ENCODE data around the gene UBL7. TPM values are rescaled to one million over a fixed set of nuclear protein-coding genes. Genes with fewer than 3 reads are reported as not detected.
"Not testable (repeated sequence)": the region's sequence is repeated elsewhere in the genome, so short reads cannot be mapped to it uniquely, and the experiment has no call there.

UBL7 gene
- total RNA-seq, 3 donors from 2014 or later, result 53.4 to 60.1 (median 59.2) TPM

DNA sequence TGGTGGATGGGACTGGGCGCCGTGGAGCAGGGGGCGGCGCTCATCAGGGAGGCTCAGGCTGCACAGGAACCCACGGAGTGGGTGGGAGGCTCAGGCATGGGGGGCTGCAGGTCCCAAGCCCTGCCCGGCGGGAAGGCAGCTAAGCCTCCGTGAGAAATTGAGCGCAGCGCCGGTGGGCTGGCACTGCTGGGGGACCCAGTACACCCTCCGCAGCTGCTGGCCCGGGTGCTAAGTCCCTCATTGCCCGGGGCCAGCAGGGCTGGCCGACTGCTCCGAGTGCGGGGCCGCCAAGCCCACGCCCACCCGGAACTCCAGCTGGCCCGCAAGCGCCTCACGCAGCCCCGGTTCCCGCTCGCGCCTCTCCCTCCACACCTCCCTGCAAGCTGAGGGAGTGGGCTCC, 19.4 kb upstream of the UBL7 start:
- H3K36me3 Mint-ChIP-seq (ENCODE audit: insufficient read depth), result peaks cover 19% of the 10 kb centered on the region
- H3K9me3 Mint-ChIP-seq; H3K27me3 Mint-ChIP-seq (ENCODE audit: low read depth); H3K4me1 Mint-ChIP-seq (ENCODE audit: low read depth); ATAC-seq; DNase-seq; H3K4me3 Mint-ChIP-seq: not testable (repeated sequence)

DNA sequence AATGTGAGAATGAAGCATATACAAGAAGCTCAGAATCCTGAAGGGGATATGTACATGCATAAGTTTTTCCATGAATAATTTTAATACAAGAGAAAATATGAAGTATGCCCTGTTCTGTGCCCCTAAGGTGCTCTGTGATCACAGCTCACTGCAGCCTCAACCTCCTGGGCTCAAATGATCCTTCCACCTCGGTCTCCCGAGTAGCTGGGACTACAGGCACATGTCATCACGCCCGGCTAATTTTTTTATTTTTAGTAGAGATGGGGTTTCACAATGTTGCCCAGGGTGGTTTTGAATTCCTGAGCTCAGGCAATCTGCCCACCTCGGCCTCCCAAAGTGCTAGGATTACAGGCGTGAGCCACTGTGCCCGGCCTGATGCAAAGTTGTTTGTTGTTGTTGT, 10.7 kb upstream of the UBL7 start:
- not testable (repeated sequence) for DNase-seq; H3K9me3 Mint-ChIP-seq; H3K4me1 Mint-ChIP-seq (ENCODE audit: low read depth); H3K4me3 Mint-ChIP-seq; ATAC-seq; H3K27me3 Mint-ChIP-seq (ENCODE audit: low read depth)
- peaks cover 18% of the 10 kb centered on the region for H3K36me3 Mint-ChIP-seq (ENCODE audit: insufficient read depth)

DNA sequence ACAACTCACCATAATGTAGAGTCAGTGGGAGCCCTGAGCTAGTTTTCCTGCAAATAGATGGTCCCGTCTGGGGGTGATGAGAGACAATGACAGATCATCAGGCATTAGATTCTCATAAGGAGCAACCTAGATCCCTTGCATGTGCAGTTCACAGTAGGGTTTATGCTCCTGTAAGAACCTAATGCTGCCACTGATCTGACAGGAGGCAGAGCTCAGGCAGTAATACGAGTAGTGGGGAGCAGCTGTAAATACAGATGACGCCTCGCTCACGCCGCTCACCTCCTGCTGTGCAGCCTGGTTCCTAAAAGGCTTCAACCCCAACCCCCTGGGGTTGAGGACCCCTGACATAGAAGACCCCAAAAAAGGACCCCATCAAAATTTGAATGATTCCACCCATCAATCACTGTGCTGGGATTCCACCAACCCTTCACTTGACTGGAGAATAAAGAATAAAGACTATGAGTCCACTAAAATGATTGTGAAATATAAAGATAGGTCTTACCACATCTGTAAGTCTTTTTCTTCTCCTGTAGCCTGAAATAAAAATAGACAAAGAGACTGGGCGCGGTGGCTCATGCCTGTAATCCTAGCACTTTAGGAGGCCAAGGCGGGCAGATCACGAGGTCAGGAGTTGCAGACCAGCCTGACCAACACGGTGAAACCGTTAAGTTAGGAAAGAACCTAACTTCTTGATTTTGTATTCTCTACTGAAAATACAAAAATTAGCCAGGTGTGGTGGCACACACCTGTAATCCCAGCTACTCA, 9.9 kb upstream of the UBL7 start:
- no peak for DNase-seq
- Mint-ChIP-seq H3K4me1 (ENCODE audit: low read depth) (no peaks in the 10 kb centered on the region), H3K36me3 (ENCODE audit: insufficient read depth) (peaks cover 20% of the 10 kb centered on the region), H3K4me3 (no peak overlapping the region), H3K27me3 (ENCODE audit: low read depth) (no peaks in the 10 kb centered on the region), H3K9me3 (no peaks in the 10 kb centered on the region)
- ATAC-seq, result no peak

DNA sequence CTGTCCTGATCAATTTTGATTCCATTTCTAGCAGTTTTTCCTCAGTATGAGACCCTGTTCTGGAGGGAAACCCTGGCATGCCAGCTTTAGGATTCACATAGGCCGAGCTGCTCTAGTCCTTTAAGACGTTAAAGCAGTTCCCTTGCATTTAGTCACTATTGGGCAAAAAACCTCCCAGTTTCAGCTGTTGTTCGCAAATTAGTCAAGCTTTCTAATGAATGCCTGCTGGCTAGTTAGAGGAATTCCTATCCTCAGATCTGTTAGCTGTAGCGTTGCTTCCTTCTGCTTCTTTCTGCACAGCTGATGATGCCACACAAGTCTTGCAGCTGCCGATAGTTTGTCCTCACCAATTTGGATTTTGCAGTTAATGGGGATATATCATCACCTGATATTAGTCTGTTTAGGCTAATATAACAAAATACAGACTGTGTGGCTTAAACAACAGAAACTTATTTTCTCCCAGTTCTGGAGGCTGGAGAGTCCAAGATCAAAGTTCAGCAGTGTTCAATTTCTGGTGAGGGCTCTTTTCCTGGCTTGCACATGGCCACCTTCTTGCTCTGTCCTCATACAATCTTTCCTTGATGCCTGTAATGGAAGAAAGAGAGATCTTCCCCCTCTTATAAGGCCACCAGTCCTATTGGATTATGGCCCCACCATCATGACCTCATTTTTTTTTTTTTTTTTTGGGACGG, 7.5 kb upstream of the UBL7 start:
- Mint-ChIP-seq H3K36me3 (ENCODE audit: insufficient read depth) (peaks cover 17% of the 10 kb centered on the region), H3K4me3 (no peak overlapping the region), H3K9me3 (no peaks in the 10 kb centered on the region), H3K4me1 (ENCODE audit: low read depth) (peaks cover 8% of the 10 kb centered on the region), H3K27me3 (ENCODE audit: low read depth) (no peaks in the 10 kb centered on the region)
- DNase-seq, result no peak
- no peak for ATAC-seq

DNA sequence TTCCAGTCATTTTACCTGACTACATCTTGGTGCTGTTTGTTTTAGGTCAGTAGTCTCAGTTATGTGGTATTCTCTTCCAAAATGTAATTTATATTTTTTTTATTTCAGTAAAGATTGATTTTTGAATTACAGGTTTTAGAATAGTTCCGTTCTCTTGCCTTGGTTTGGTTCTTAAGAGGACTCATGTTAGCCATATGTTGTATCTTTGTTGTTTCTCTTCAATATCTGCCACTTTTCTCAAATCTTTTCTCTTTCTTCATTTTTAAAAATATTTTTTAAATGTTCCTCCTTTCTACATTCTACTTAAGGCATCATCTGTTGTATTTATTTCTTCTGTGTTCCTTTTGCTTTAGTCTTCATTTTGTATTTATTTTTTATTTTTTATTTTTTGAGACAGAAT, 5.6 kb upstream of the UBL7 start:
- H3K27me3 Mint-ChIP-seq (ENCODE audit: low read depth), result no peaks in the 10 kb centered on the region

DNA sequence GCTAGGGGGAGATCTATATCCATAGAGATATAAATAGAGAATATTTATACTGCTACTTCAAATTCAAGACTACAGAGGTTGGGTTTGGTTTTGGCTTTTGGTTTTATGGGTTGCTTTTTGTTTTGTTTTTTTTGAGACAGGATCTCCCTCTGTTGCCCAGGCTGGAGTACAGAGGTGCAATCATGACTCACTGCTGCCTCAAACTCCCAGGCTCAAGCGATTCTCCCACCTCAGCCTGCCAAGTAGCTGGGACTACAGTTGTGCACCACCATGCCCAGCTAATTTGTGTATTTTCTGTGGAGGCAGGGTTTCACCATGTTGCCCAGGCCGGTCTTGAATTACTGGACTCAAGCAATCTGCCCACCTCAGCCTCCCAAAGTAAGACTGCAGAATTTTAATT, 3.9 kb upstream of the UBL7 start:
- DNase-seq, result no peak
- Mint-ChIP-seq H3K36me3 (ENCODE audit: insufficient read depth) (peaks cover 12% of the 10 kb centered on the region), H3K4me3 (no peak overlapping the region), H3K27me3 (ENCODE audit: low read depth) (no peaks in the 10 kb centered on the region), H3K4me1 (ENCODE audit: low read depth) (peaks cover 30% of the 10 kb centered on the region), H3K9me3 (no peaks in the 10 kb centered on the region)
- ATAC-seq, result no peak

More for the DNA sequence above, 5.6 kb upstream of the UBL7 start:
- Mint-ChIP-seq H3K36me3 (ENCODE audit: insufficient read depth) (peaks cover 17% of the 10 kb centered on the region), H3K4me1 (ENCODE audit: low read depth) (peaks cover 22% of the 10 kb centered on the region), H3K9me3 (no peaks in the 10 kb centered on the region), H3K4me3 (no peak overlapping the region)
- ATAC-seq (no peak), DNase-seq (no peak)

DNA sequence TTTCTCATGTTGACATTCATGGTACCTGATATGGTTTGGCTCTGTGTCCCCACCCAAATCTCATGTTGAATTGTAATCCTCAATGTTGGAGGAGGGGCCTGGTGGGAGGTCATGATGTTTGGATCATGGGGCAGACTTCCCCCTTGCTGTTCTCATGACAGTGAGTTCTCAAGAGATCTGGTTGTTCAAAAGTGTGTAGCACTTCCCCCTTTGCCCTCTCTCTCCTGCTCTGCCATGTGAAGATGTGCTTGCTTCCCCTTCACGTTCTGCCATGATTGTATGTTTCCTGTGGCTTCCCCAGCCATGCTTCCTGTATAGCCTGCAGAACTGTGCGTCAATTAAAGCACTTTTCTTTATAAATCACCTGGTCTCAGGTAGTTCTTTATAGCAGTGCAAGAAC, 3.3 kb upstream of the UBL7 start:
- Mint-ChIP-seq H3K4me3 (no peak overlapping the region), H3K4me1 (ENCODE audit: low read depth) (peaks cover 30% of the 10 kb centered on the region), H3K36me3 (ENCODE audit: insufficient read depth) (peaks cover 12% of the 10 kb centered on the region), H3K27me3 (ENCODE audit: low read depth) (no peaks in the 10 kb centered on the region), H3K9me3 (no peaks in the 10 kb centered on the region)
- no peak for DNase-seq
- no peak for ATAC-seq

DNA sequence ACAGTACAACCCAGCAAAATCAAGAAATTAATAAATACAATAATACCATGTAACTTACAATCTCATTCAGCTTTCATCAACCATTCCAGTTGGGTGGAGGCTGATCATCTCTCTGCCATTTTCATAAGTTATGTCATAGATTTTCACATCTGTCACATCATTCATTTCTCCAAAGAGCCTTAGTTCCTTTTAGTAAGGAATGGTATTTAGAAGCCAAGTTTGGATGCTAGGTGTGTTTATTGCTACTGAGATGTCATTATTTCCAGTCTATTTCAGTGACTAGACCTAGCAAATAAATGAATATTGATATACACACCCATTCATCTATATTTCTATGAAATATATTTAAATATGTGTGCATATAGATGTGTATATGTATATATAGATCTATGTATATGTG, 2.7 kb upstream of the UBL7 start:
- DNase-seq (no peak), ATAC-seq (no peak)
- no peak overlapping the region for H3K4me3 Mint-ChIP-seq
- H3K27me3 Mint-ChIP-seq (ENCODE audit: low read depth), result no peaks in the 10 kb centered on the region
- H3K4me1 Mint-ChIP-seq (ENCODE audit: low read depth), result peaks cover 35% of the 10 kb centered on the region
- peaks cover 14% of the 10 kb centered on the region for H3K36me3 Mint-ChIP-seq (ENCODE audit: insufficient read depth)
- no peaks in the 10 kb centered on the region for H3K9me3 Mint-ChIP-seq

DNA sequence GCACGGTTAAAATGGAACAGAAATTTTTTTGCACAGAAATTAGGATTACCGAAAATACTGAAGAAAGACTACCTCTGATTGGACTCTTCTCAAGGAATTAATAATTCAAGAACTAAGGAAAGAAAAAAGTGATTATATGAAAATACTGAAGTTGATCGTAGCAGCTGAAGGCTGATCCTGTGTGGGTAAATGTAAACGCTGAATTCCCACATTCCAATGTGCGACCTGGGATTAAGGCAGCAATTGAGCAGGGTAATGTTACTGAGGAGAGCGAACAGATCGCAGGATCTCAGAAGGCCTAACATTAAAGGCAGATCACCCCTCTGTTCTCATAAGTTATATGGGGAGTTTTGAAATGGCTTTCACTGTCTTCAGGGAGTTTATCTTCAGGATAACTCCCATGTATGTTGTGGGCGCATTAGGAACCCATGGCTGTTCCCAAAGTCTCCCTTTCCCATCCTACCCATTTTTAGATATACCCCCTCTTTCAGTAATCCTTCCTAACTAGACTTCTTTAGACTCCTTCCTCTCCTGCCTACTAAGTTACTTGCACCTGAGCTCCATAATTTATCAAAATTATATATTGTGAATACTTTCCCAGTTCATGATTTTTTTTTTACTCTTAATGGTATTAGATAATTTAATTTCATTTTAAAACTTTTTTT, 1.0 kb upstream of the UBL7 start:
- DNase-seq (no peak), ATAC-seq (no peak)
- Mint-ChIP-seq H3K36me3 (ENCODE audit: insufficient read depth) (peaks cover 14% of the 10 kb centered on the region), H3K27me3 (ENCODE audit: low read depth) (no peaks in the 10 kb centered on the region), H3K4me1 (ENCODE audit: low read depth) (peaks cover 35% of the 10 kb centered on the region), H3K4me3 (peak overlapping the region; percentile 98), H3K9me3 (no peaks in the 10 kb centered on the region)

DNA sequence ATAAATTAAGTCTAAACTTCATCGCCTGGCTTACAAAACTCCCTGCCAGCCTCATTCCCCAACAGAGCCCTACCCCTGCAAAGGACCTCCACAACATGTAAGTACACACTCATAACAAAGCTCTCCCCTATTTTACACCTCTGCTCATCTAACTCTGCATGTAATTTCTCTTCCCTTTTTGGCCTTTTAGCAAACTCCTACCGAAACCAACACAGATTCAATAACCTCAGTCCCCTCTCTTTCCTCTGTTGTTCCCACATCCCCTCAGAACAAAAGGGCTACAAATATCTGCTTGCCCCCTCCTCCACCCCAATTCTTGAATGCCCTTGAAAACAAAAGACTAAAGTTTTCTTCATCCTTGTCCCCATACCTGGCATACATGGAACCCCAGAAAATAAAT, 662 bp downstream of the UBL7 start:
- Mint-ChIP-seq H3K36me3 (ENCODE audit: insufficient read depth) (peaks cover 15% of the 10 kb centered on the region), H3K27me3 (ENCODE audit: low read depth) (no peaks in the 10 kb centered on the region), H3K4me1 (ENCODE audit: low read depth) (peaks cover 35% of the 10 kb centered on the region), H3K4me3 (peak overlapping the region; percentile 98), H3K9me3 (no peaks in the 10 kb centered on the region)
- ATAC-seq, result no peak
- no peak for DNase-seq

DNA sequence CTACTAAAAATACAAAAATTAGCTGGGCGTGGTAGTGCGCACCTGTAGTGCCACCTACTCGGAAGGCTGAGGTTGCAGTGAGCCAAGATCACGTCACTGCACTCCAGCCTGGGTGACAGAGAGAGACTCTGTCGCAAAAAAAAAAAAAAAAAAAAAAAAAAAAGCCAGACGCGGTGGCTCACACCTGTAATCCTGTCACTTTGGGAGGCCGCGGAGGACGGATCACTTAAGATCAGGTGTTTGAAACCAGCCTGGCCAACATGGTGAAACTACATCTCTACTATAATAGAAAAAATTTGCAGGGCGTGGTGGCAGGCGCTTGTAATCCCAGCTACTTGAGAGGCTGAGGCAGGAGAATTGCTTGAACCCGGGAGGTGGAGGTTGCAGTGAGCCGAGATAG, 1.2 kb downstream of the UBL7 start:
- H3K4me3 Mint-ChIP-seq, result peak overlapping the region; percentile 98
- not testable (repeated sequence) for H3K9me3 Mint-ChIP-seq; H3K27me3 Mint-ChIP-seq (ENCODE audit: low read depth); DNase-seq; ATAC-seq
- H3K4me1 Mint-ChIP-seq (ENCODE audit: low read depth), result peaks cover 35% of the 10 kb centered on the region
- peaks cover 13% of the 10 kb centered on the region for H3K36me3 Mint-ChIP-seq (ENCODE audit: insufficient read depth)

DNA sequence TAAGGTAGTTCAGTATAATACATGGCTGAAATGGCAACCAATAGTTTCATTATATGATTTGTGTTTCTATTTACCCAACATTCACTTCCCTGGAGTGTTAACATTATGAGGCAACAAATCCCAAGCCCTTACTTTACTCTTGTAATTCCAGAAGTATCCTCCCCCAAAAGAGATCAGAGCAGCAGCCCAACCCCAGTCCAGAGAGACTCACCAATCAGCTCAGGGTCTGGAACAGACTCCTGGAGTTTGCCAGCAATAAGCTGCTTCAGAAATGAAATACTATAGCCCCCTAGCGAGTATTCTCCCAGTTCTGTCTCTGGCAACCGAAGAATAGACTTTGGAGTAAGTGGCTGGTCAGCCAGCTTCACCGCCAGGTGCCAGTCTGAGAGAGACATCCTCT, 2.5 kb downstream of the UBL7 start:
- Mint-ChIP-seq H3K4me3 (no peak overlapping the region), H3K9me3 (no peaks in the 10 kb centered on the region), H3K4me1 (ENCODE audit: low read depth) (peaks cover 37% of the 10 kb centered on the region), H3K36me3 (ENCODE audit: insufficient read depth) (peaks cover 13% of the 10 kb centered on the region), H3K27me3 (ENCODE audit: low read depth) (no peaks in the 10 kb centered on the region)
- no peak for ATAC-seq
- no peak for DNase-seq

DNA sequence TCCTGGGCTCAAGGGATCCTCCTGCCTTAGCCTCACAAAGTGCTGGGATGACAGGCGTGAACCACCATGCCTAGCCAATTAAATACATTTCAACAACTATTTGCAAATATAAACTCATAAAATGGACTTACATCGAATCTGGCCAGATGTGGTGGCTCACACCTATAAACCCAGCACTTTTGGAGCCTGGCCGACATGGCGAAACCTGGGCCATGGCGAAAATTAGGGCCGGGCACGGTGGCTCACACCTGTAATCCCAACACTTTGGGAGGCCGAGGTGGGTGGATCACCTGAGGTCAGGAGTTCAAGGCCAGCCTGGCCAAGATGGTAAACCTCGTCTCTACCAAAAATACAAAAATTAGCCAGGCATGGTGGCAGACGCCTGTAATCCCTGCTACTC, 3.9 kb downstream of the UBL7 start:
- not testable (repeated sequence) for H3K27me3 Mint-ChIP-seq (ENCODE audit: low read depth); H3K9me3 Mint-ChIP-seq; H3K4me3 Mint-ChIP-seq; ATAC-seq; DNase-seq
- Mint-ChIP-seq H3K4me1 (ENCODE audit: low read depth) (peaks cover 27% of the 10 kb centered on the region), H3K36me3 (ENCODE audit: insufficient read depth) (peaks cover 13% of the 10 kb centered on the region)

DNA sequence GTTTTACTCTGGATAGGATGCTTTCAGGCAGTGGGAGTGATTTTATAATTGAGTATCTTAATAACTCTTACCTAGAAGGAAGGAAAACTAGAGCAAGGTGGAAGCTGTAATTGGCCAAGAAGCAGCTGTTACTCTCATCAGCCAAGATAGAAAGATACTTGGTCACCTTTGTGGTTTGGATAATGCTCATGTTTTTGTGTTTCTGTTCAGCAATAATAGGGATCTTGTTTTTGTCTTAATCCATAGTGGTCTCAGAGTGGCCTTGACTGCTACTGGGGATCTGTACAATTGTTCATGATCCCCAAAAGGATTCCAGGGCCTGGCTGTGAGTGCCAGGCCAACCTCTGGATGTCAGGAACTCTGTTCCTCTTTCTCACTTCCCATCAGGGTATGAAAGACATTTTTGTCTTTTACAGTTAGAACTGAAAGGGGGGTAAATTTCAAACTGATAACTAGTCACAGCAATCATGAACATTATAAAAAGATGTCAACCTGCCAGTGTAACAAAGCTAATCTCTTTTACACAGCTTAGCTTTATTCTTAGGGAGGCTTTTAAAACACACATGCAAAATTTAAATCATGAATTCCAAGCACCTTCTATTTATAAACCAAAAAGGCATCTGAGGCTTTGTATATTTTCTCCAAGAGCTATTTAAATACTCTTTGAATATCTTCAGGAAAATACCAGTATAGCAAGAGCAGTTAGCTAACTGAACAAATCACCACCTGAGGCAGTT, 6.0 kb downstream of the UBL7 start:
- ATAC-seq (no peak), DNase-seq (no peak)
- Mint-ChIP-seq H3K36me3 (ENCODE audit: insufficient read depth) (peaks cover 31% of the 10 kb centered on the region), H3K4me3 (no peak overlapping the region), H3K27me3 (ENCODE audit: low read depth) (no peaks in the 10 kb centered on the region), H3K9me3 (no peaks in the 10 kb centered on the region), H3K4me1 (ENCODE audit: low read depth) (peaks cover 15% of the 10 kb centered on the region)

Measured in activated T-cell treated with anti-CD3 and anti-CD28 coated beads, Interleukin-2, amount 50 U/mL, for 4 hours (primary cell).